H1 (cell line): ENCODE data around the gene SSTR1. TPM values are rescaled to one million over a fixed set of nuclear protein-coding genes. Genes with fewer than 3 reads are reported as not detected.

ENCODE experiments used
- CTCF ChIA-PET: fragments of 300-600 bp; sonication (Branson Sonifier 250); formaldehyde crosslinking; loops from one replicate; lab custom pipeline; 2021; ENCODE audit not compliant: partially characterized antibody; lab: Charles Lee
- POLR2A ChIA-PET: fragments of 300-600 bp; sonication (Branson Sonifier 250); formaldehyde crosslinking; loops from one replicate; lab custom pipeline; 2021; ENCODE audit warnings: inconsistent platforms; ENCODE audit not compliant: partially characterized antibody; lab: Charles Lee
- DNase-seq, 2 experiments: peaks; one replicate each; pipeline versions ENCODE4 v3.0.0 to v3.0.0-alpha.2; 2010 to 2022; ENCODE audit warnings: low spot score in 2 of 2, low read depth in 1 of 2, mixed read lengths in 1 of 2
- FAIRE-seq: peaks from 2 replicates; lab custom pipeline; 2011; peaks lifted over from hg19 to GRCh38; lab: Jason Lieb, UNC
- H2AFZ ChIP-seq: 2 replicates; pipeline ENCODE4 v1.8.1; 2012; ENCODE audit warnings: low read length, inconsistent platforms
- H2AK5ac ChIP-seq: 2 replicates; pipeline ENCODE4 v1.6.1; 2013; ENCODE audit warnings: low read depth, low read length
- H2BK120ac ChIP-seq: replicated peaks from 2 replicates; pipeline ENCODE3; 2013; ENCODE audit warnings: low read depth, low read length, inconsistent platforms
- H2BK12ac ChIP-seq: 2 replicates; pipeline ENCODE4 v1.6.1; 2013; ENCODE audit warnings: low read depth, low read length
- H2BK15ac ChIP-seq: 2 replicates; pipeline ENCODE4 v1.6.1; 2013; ENCODE audit warnings: low read length
- H2BK20ac ChIP-seq: 2 replicates; pipeline ENCODE4 v1.6.1; 2013; ENCODE audit warnings: low read length
- H2BK5ac ChIP-seq: 2 replicates; pipeline ENCODE4 v1.6.1; 2013; ENCODE audit warnings: low read depth, low read length
- H3K14ac ChIP-seq: 2 replicates; pipeline ENCODE4 v1.6.1; 2013; ENCODE audit warnings: inconsistent platforms; ENCODE audit not compliant: insufficient read length
- H3K18ac ChIP-seq: 2 replicates; pipeline ENCODE4 v1.6.1; 2013; ENCODE audit warnings: low read length; ENCODE audit errors: extremely low read depth
- H3K23ac ChIP-seq: 2 replicates; pipeline ENCODE4 v1.6.1; 2013; ENCODE audit warnings: inconsistent platforms; ENCODE audit not compliant: insufficient read length
- H3K23me2 ChIP-seq: 2 replicates; pipeline ENCODE4 v1.6.1; 2013; ENCODE audit warnings: low read depth, low read length
- H3K27ac ChIP-seq: 2 replicates; pipeline ENCODE4 v1.6.1; 2011; ENCODE audit warnings: low read depth, low read length, inconsistent platforms
- H3K27me3 ChIP-seq, 4 experiments: replicated peaks in 1 of 4; 1 replicate in 1 of 4; 2 replicates in 3 of 4; pipeline versions ENCODE4 v1.6.1 to v1.8.1; 2011 to 2013; ENCODE audit warnings: low read length in 3 of 4, mild to moderate bottlenecking in 3 of 4, inconsistent platforms in 2 of 4, mixed read lengths in 2 of 4, moderate library complexity in 1 of 4; ENCODE audit not compliant: control insufficient read depth in 3 of 4, insufficient read depth in 3 of 4; ENCODE audit errors: extremely low read depth in 1 of 4
- H3K36me3 ChIP-seq, 4 experiments: 2 replicates each; pipeline versions ENCODE4 v1.6.1 to v1.8.1; 2011 to 2013; ENCODE audit warnings: mild to moderate bottlenecking in 4 of 4, low read length in 3 of 4, moderate library complexity in 2 of 4, control low read depth in 1 of 4, inconsistent platforms in 1 of 4; ENCODE audit not compliant: insufficient read depth in 4 of 4, control insufficient read depth in 2 of 4
- H3K4ac ChIP-seq: replicated peaks from 2 replicates; pipeline ENCODE3; 2013; ENCODE audit warnings: low read length, low read depth, mixed read lengths, inconsistent platforms; ENCODE audit not compliant: insufficient read length
- H3K4me1 ChIP-seq, 4 experiments: replicated peaks in 1 of 4; 1 replicate in 1 of 4; 2 replicates in 3 of 4; pipeline versions ENCODE4 v1.6.1 to v1.8.1; 2011 to 2013; ENCODE audit warnings: low read length in 3 of 4, inconsistent platforms in 2 of 4, mixed read lengths in 1 of 4; ENCODE audit not compliant: insufficient read depth in 4 of 4, control insufficient read depth in 3 of 4
- H3K4me2 ChIP-seq, 2 experiments: 2 replicates each; pipeline versions ENCODE4 v1.6.1 to v1.8.1; 2011 to 2013; ENCODE audit warnings: low read depth in 2 of 2, low read length in 2 of 2, control low read depth in 1 of 2, inconsistent platforms in 1 of 2, mild to moderate bottlenecking in 1 of 2; ENCODE audit not compliant: insufficient read depth in 1 of 2
- H3K4me3 ChIP-seq, 4 experiments: fragments of 200-600, 300-600 bp in 1 of 4; sonication (generic), shearing (Covaris generic), sonication (Bioruptor Twin) in 1 of 4; 2 replicates each; pipeline versions ENCODE4 v1.5.1 to v1.8.1; 2011 to 2016; ENCODE audit warnings: low read length in 4 of 4, low read depth in 3 of 4, control low read depth in 2 of 4, inconsistent platforms in 2 of 4, mild to moderate bottlenecking in 2 of 4, mixed read lengths in 1 of 4, moderate library complexity in 1 of 4; ENCODE audit not compliant: insufficient read depth in 2 of 4; ENCODE audit errors: extremely low read depth in 1 of 4
- H3K56ac ChIP-seq: replicated peaks from 2 replicates; pipeline ENCODE3; 2013; ENCODE audit warnings: low read depth, mild to moderate bottlenecking, mixed read lengths, low read length, inconsistent platforms; ENCODE audit not compliant: insufficient read length
- H3K79me1 ChIP-seq: 2 replicates; pipeline ENCODE4 v1.6.1; 2013; ENCODE audit warnings: low read depth, low read length, control low read depth
- H3K79me2 ChIP-seq, 2 experiments: 2 replicates each; pipeline versions ENCODE4 v1.6.1 to v1.8.1; 2012 to 2013; ENCODE audit warnings: low read length in 2 of 2, mild to moderate bottlenecking in 2 of 2, inconsistent platforms in 1 of 2; ENCODE audit not compliant: insufficient read depth in 2 of 2, control insufficient read depth in 1 of 2
- H3K9ac ChIP-seq, 4 experiments: replicated peaks in 1 of 4; 1 replicate in 1 of 4; 2 replicates in 3 of 4; pipeline versions ENCODE4 v1.6.1 to v1.8.1; 2011 to 2013; ENCODE audit warnings: low read depth in 3 of 4, low read length in 3 of 4, control low read depth in 2 of 4, mild to moderate bottlenecking in 2 of 4, moderate library complexity in 2 of 4, inconsistent platforms in 1 of 4; ENCODE audit errors: extremely low read depth in 1 of 4
- H3K9me3 ChIP-seq, 2 experiments: 2 replicates each; pipeline versions ENCODE4 v1.6.1 to v1.8.1; 2012 to 2013; ENCODE audit warnings: mild to moderate bottlenecking in 2 of 2, moderate library complexity in 2 of 2, control low read depth in 1 of 2, inconsistent platforms in 1 of 2, low read depth in 1 of 2, low read length in 1 of 2, mixed read lengths in 1 of 2; ENCODE audit not compliant: insufficient read depth in 2 of 2
- H4K20me1 ChIP-seq, 2 experiments: replicated peaks in 1 of 2; 2 replicates each; pipeline versions ENCODE3 to v1.8.1; 2011 to 2013; ENCODE audit warnings: inconsistent platforms in 2 of 2, low read length in 2 of 2, mild to moderate bottlenecking in 1 of 2; ENCODE audit not compliant: insufficient read depth in 2 of 2, control insufficient read depth in 1 of 2
- H4K5ac ChIP-seq: 2 replicates; pipeline ENCODE4 v1.6.1; 2013; ENCODE audit warnings: low read length, low read depth, mixed read lengths, inconsistent platforms; ENCODE audit not compliant: insufficient read length
- H4K8ac ChIP-seq: 2 replicates; pipeline ENCODE4 v1.8.0; 2013; ENCODE audit warnings: mild to moderate bottlenecking, moderate library complexity, low read length, inconsistent platforms; ENCODE audit not compliant: insufficient read depth; ENCODE audit errors: extremely low read depth
- H4K91ac ChIP-seq: replicated peaks from 2 replicates; pipeline ENCODE3; 2013; ENCODE audit warnings: low read length, mixed read lengths, inconsistent platforms; ENCODE audit not compliant: insufficient read length
- ATF3 ChIP-seq: IDR thresholded peaks from 2 replicates; pipeline ENCODE4 v1.6.1; 2011; ENCODE audit warnings: low read depth, mild to moderate bottlenecking, low read length; ENCODE audit not compliant: insufficient read depth
- CHD2 ChIP-seq: IDR thresholded peaks from 2 replicates; pipeline ENCODE4 v1.6.1; 2012; ENCODE audit warnings: low read length, improper control_type of control experiment
- CREB1 ChIP-seq: IDR thresholded peaks from 2 replicates; pipeline ENCODE4 v1.6.1; 2012; ENCODE audit warnings: inconsistent platforms
- EP300 ChIP-seq, 2 experiments: IDR thresholded peaks; 1 replicate in 1 of 2; 2 replicates in 1 of 2; pipeline ENCODE4 v1.6.1; 2011 to 2012; ENCODE audit warnings: low read depth in 2 of 2, low read length in 2 of 2, mild to moderate bottlenecking in 2 of 2, borderline replicate concordance in 1 of 2, inconsistent platforms in 1 of 2, moderate library complexity in 1 of 2
- KDM1A ChIP-seq: fragments of 200-600, 300-600 bp; sonication (generic); IDR thresholded peaks from 2 replicates; pipeline ENCODE4 v1.7.1; 2016; ENCODE audit warnings: mild to moderate bottlenecking, low read length, borderline replicate concordance
- KDM4A ChIP-seq: IDR thresholded peaks from one replicate; pipeline ENCODE4 v1.7.1; 2012; ENCODE audit warnings: low read depth, mild to moderate bottlenecking, moderate library complexity, low read length, inconsistent platforms; ENCODE audit not compliant: severe bottlenecking
- MAFK ChIP-seq: IDR thresholded peaks from 2 replicates; pipeline ENCODE4 v1.6.1; 2012; ENCODE audit warnings: low read depth, mild to moderate bottlenecking, improper control_type of control experiment, low read length
- POLR2AphosphoS5 ChIP-seq: IDR thresholded peaks from 2 replicates; pipeline ENCODE4 v1.6.1; 2011; ENCODE audit warnings: low read depth, low read length
- RXRA ChIP-seq: IDR thresholded peaks from 2 replicates; pipeline ENCODE4 v1.6.1; 2011; ENCODE audit warnings: low read depth, mild to moderate bottlenecking, low read length, moderate library complexity; ENCODE audit not compliant: insufficient read depth
- SP2 ChIP-seq: IDR thresholded peaks from 2 replicates; pipeline ENCODE4 v1.6.1; 2012; ENCODE audit warnings: mild to moderate bottlenecking, low read length, inconsistent platforms
- SP4 ChIP-seq: IDR thresholded peaks from 2 replicates; pipeline ENCODE4 v1.6.1; 2012; ENCODE audit warnings: low read length, inconsistent platforms
- WGBS, 2 experiments: shearing (Covaris generic) in 1 of 2; methylation state at CpG; one replicate each; pipeline versions ENCODE4 v1.1.6 to v1.1.7; 2013 to 2015; ENCODE audit warnings: low lambda C conversion rate in 2 of 2, mixed read lengths in 2 of 2, inconsistent platforms in 1 of 2, low coverage in 1 of 2, missing lambda C conversion rate in 1 of 2; ENCODE audit not compliant: insufficient replicate concordance in 2 of 2, insufficient coverage in 1 of 2, insufficient read length in 1 of 2; ENCODE audit errors: extremely low coverage in 1 of 2, missing lambda C conversion rate in 1 of 2; 5-methylcytosine and 5-hydroxymethylcytosine counted together
- polyA plus RNA-seq, 7 experiments: library from polyadenylated mRNA; depleted of rRNA in 3 of 7; stranded (reverse) in 5 of 7; unstranded in 2 of 7; fragments of >200 nt in 5 of 7; fragments of 200-250 nt in 2 of 7; gene quantifications; 1 replicate in 5 of 7; 2 replicates in 1 of 7; 4 replicates in 1 of 7; pipeline versions ENCODE4 v1.2.1 to v1.2.3, GENCODE V29; 2011 to 2013; ENCODE audit warnings: missing spikeins in 2 of 7, mixed read lengths in 2 of 7
- total RNA-seq: library from RNA; stranded (reverse); fragmentation: NEBNext Ultra II Directional; extraction: Animal tissue kit (Norgen Biotek cat#: 25700); gene quantifications from 2 replicates; pipeline ENCODE4 v1.2.1, GENCODE V29; 2021

SSTR1 gene
- total and polyA plus RNA-seq, 2 of the 8 experiments (the other 6 are each of a cell fraction or from before 2014, with no cell fraction given): 0.82 to 0.93 TPM

GRCh38 chr14:38205949-38206665, 1.6 kb upstream of the SSTR1 start:
- Histone ChIP-seq H3K4me1 (peaks cover 3 to 20% (median 12%) of the 10 kb centered on the region in 4 experiments), H3K18ac (no peak overlapping the region), H3K36me3 (peaks cover 0 to 5% (median under 1%) of the 10 kb centered on the region in 4 experiments; a peak in 3 of 8 replicates), H3K79me2 (no peaks in the 10 kb centered on the region), H3K27ac (no peak overlapping the region), H3K4ac (no peak overlapping the region), H2AFZ (no peak overlapping the region), H2BK12ac (no peak overlapping the region), H2BK120ac (no peak overlapping the region), H4K20me1 (peaks cover 8 to 12% of the 10 kb centered on the region in 2 experiments), H4K8ac (no peak overlapping the region), H2BK5ac (no peak overlapping the region), H3K9me3 (peaks cover 4 to 10% of the 10 kb centered on the region in 2 experiments; a peak in 2 of 4 replicates), H4K5ac (no peak overlapping the region), H4K91ac (no peak overlapping the region), H3K4me3 (no peak overlapping the region), H3K79me1 (no peaks in the 10 kb centered on the region), H3K27me3 (peaks cover 44 to 55% (median 52%) of the 10 kb centered on the region in 4 experiments), H3K14ac (no peak overlapping the region), H2BK15ac (no peak overlapping the region), H3K4me2 (no peak overlapping the region), H3K56ac (no peak overlapping the region), H3K9ac (no peak overlapping the region), H2BK20ac (no peak overlapping the region), H2AK5ac (no peak overlapping the region), H3K23ac (no peak overlapping the region), H3K23me2 (peaks cover 12% of the 10 kb centered on the region)
- ChIA-PET CTCF (interaction anchor here (0.7 to 1.6 kb wide), 5 partner anchors 9 to 303 kb away, joined by 3 to 4 read pairs (median 3); no protein-coding TSS in a partner anchor), POLR2A (interaction anchor here (0.8 to 8.9 kb wide), 22 partner anchors 8 to 396 kb away, joined by 3 to 70 read pairs (median 4); partner anchors contain the start of gene CLEC14A)
- 66% methylated on average over 5 of the region's 5 CpGs; no CpG with 5 or more reads in 1 of the 2 experiments for WGBS, 2 experiments
- DNase-seq (no peak), FAIRE-seq (no peak)
- TF ChIP-seq RXRA (no peak), SP2 (no peak), SP4 (no peak), ATF3 (no peak), POLR2AphosphoS5 (peak; percentile 95), EP300 (IDR thresholded peaks at IDR 0.05; ENCODE audit: borderline replicate concordance in 1 of 2, low read depth in 2 of 2, low read length in 2 of 2) (no peak), CREB1 (no peak), KDM4A (no peak), CHD2 (0 out of 2 replicates have a peak, but pooled peaks have one; percentile 16), MAFK (no peak), KDM1A (0 out of 2 replicates have a peak, but pooled peaks have one; percentile 23)
